Measurements from ENCODE around the gene MYB.

MYB gene

GRCh38 chr6:135250234-135250633 lies 69.1 kb downstream of the MYB start:
- TF ChIP-seq, protein P1, sequence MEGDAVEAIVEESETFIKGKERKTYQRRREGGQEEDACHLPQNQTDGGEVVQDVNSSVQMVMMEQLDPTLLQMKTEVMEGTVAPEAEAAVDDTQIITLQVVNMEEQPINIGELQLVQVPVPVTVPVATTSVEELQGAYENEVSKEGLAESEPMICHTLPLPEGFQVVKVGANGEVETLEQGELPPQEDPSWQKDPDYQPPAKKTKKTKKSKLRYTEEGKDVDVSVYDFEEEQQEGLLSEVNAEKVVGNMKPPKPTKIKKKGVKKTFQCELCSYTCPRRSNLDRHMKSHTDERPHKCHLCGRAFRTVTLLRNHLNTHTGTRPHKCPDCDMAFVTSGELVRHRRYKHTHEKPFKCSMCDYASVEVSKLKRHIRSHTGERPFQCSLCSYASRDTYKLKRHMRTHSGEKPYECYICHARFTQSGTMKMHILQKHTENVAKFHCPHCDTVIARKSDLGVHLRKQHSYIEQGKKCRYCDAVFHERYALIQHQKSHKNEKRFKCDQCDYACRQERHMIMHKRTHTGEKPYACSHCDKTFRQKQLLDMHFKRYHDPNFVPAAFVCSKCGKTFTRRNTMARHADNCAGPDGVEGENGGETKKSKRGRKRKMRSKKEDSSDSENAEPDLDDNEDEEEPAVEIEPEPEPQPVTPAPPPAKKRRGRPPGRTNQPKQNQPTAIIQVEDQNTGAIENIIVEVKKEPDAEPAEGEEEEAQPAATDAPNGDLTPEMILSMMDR (IDR thresholded peaks at IDR 0.05; ENCODE audit: low read length, missing control alignments) = no peak
- no peak for DNase-seq (ENCODE audit: low read depth)
- no peak overlapping the region for H3K4me3 ChIP-seq (replicated peaks; ENCODE audit: low read depth, low read length)

- TF ChIP-seq, protein P1 (IDR thresholded peaks at IDR 0.05; ENCODE audit: low read length, missing control alignments) = no peak
- no peak for DNase-seq (ENCODE audit: low read depth)
- no peak overlapping the region for H3K4me3 ChIP-seq (replicated peaks; ENCODE audit: low read depth, low read length)
These were observed 69.8 kb downstream of the MYB start for GRCh38 chr6:135250751-135251497.

- TF ChIP-seq, protein P1 (IDR thresholded peaks at IDR 0.05; ENCODE audit: low read length, missing control alignments) = no peak
- peak; percentile 35 for DNase-seq (ENCODE audit: low read depth)
- no peak overlapping the region for H3K4me3 ChIP-seq (replicated peaks; ENCODE audit: low read depth, low read length)
These were observed 70.7 kb downstream of the MYB start for GRCh38 chr6:135251498-135252441.

GRCh38 chr6:135254471-135254870 lies 73.4 kb downstream of the MYB start:
- TF ChIP-seq, protein P1 (IDR thresholded peaks at IDR 0.05; ENCODE audit: low read length, missing control alignments) = no peak

DNA sequence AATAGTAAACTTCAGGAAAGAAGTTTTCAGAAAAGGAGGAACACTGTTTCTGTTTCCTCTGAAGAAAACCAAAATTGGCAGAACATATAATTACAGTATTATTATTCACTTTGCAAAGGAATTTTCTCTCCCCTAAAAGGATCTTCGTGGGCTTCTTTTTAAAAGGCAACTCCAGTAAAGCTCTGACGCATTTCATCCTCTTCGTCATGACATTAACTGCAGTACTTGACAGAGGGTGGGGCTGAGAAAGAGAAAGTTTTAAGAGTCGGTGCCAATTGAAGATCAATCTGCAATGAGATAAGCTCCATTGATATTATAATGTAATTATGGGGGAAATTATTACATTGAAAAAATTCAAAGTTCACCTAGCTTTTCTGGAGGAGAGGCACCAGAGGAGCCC lies 75.8 kb downstream of the MYB start:
- no peak overlapping the region for H3K4me3 ChIP-seq (replicated peaks; ENCODE audit: low read depth, low read length)
- TF ChIP-seq, protein P1 (IDR thresholded peaks at IDR 0.05; ENCODE audit: low read length, missing control alignments) = no peak
- no peak for DNase-seq (ENCODE audit: low read depth)

More at GRCh38 chr6:135254471-135254870, 73.4 kb downstream of the MYB start:
- DNase-seq (ENCODE audit: low read depth) = no peak
- H3K4me3 ChIP-seq (replicated peaks; ENCODE audit: low read depth, low read length) = no peak overlapping the region

DNA sequence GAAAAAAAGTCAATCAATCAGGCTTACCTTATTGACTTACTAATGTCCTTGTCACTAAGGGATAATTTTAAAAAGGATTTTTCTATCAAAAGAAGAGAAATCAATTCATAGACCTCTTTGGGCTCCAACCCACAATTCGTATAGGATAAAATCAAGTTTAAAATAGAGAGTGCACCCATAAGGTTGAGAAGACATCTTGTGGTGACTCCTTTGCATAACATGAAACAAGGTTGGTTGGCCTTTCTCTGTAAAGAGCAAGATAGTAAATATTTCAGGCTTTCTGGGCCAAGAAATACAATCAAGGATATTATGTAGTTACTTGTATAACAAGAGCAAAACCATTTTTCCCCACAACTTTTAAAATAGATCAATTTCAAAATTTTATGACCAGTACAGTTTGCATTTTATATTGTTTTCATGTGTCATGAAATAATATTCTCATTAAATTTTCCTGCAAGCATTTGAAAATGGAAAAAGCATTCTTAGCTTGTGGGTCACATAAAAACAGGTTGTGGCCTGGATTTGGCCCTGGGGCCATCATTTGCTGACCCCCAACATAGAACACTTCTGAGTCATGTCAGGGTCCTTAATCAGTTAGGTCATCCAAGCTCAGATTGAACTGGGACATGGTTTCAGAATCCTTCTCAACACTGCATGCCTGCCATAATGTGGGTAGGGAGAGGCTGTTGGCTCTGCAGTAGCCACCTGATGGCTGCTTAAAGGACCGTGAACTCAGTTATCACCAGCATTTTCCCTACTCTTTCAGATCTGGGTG lies 76.7 kb downstream of the MYB start:
- TF ChIP-seq, protein P1 (IDR thresholded peaks at IDR 0.05; ENCODE audit: low read length, missing control alignments) = no peak
- H3K4me3 ChIP-seq (replicated peaks; ENCODE audit: low read depth, low read length) = no peak overlapping the region
- DNase-seq (ENCODE audit: low read depth) = no peak

Data from fibroblast of pulmonary artery (primary cell).